ENCODE data around the gene ZDHHC16. TPM values are rescaled to one million over a fixed set of nuclear protein-coding genes. Genes with fewer than 3 reads are reported as not detected.

Gene ZDHHC16
- total RNA-seq, 1 donor: 69.1 TPM

- TF ChIP-seq, protein P1, sequence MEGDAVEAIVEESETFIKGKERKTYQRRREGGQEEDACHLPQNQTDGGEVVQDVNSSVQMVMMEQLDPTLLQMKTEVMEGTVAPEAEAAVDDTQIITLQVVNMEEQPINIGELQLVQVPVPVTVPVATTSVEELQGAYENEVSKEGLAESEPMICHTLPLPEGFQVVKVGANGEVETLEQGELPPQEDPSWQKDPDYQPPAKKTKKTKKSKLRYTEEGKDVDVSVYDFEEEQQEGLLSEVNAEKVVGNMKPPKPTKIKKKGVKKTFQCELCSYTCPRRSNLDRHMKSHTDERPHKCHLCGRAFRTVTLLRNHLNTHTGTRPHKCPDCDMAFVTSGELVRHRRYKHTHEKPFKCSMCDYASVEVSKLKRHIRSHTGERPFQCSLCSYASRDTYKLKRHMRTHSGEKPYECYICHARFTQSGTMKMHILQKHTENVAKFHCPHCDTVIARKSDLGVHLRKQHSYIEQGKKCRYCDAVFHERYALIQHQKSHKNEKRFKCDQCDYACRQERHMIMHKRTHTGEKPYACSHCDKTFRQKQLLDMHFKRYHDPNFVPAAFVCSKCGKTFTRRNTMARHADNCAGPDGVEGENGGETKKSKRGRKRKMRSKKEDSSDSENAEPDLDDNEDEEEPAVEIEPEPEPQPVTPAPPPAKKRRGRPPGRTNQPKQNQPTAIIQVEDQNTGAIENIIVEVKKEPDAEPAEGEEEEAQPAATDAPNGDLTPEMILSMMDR (IDR thresholded peaks at IDR 0.05; ENCODE audit: insufficient read depth, low read depth, low read length): no peak
These were observed 10.8 kb upstream of the ZDHHC16 start for GRCh38 chr10:97435211-97435610.

DNA sequence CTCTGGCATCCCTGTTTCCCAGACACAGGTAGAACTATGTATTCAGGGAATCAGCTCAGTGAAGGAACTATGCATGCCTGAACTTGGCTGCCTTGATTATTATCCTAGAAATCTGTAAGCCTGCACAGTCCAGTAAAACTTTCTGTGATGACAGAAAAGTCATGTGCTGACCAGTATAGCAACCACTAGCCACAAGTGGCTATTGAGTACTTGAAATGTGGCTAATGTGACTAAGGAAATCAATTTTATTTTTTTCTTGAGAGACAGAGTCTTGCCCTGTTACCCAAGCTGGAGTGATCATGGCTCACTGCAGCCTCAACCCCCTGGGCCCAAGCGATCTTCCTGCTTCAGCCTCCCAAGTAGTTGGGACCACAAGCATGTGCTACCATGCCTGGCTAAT is 3.7 kb upstream of the ZDHHC16 start:
- DNase-seq (ENCODE audit: low read depth): no peak
- TF ChIP-seq, protein P1 (IDR thresholded peaks at IDR 0.05; ENCODE audit: insufficient read depth, low read depth, low read length): no peak
- H3K4me3 ChIP-seq (ENCODE audit: low read depth, low read length): no peak overlapping the region

More at GRCh38 chr10:97435211-97435610, 10.8 kb upstream of the ZDHHC16 start:
- H3K4me3 ChIP-seq (ENCODE audit: low read depth, low read length): no peak overlapping the region
- DNase-seq (ENCODE audit: low read depth): no peak

DNA sequence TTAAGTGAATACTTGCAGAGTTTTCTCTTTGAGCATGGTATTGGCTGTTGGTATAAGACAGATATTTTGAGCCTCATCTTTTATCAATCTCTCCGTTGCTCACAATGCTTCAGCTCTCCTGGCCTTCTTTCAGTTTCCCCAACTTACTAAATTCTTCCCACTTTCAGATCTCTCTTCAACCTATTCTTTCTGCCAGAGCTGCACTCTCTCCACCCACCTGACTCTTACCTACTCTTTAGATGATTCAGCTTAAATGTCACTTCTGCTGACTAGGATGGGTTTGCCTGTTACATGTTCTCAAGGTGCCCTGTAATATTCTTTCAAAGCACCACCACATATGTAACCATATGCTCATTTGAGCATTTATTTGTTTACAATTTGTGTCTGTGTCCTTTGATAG is 1.8 kb upstream of the ZDHHC16 start:
- DNase-seq (ENCODE audit: low read depth): no peak

DNA sequence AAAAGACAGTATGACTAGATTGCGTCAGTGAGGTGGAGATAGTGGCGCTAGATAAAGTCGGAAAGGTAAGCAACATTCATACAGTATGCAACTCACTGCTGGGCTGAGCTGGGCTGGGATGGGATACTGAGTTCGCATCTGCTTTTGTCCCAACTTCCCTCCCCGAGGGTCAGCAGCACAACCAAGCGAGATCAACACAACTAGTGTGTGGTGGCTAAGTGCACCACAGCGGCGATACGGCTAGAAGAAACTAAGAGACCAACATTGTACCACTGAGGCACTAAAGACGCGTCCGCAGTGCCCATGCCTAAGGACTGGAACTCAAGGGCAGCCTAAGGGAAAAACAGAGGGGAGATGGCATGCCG is 636 bp upstream of the ZDHHC16 start:
- H3K4me3 ChIP-seq (ENCODE audit: low read depth, low read length): peak overlapping the region; percentile 99
- TF ChIP-seq, protein P1 (IDR thresholded peaks at IDR 0.05; ENCODE audit: insufficient read depth, low read depth, low read length): no peak
- no peak for DNase-seq (ENCODE audit: low read depth)

More for the DNA sequence above, 1.8 kb upstream of the ZDHHC16 start:
- TF ChIP-seq, protein P1 (IDR thresholded peaks at IDR 0.05; ENCODE audit: insufficient read depth, low read depth, low read length): no peak
- H3K4me3 ChIP-seq (ENCODE audit: low read depth, low read length): no peak overlapping the region

- H3K4me3 ChIP-seq (ENCODE audit: low read depth, low read length): no peak overlapping the region
- TF ChIP-seq, protein P1 (IDR thresholded peaks at IDR 0.05; ENCODE audit: insufficient read depth, low read depth, low read length): no peak
- DNase-seq (ENCODE audit: low read depth): no peak
These were observed 4.9 kb downstream of the ZDHHC16 start for GRCh38 chr10:97450828-97451227.

GRCh38 chr10:97451605-97452004 is 5.6 kb downstream of the ZDHHC16 start:
- no peak overlapping the region for H3K4me3 ChIP-seq (ENCODE audit: low read depth, low read length)
- TF ChIP-seq, protein P1 (IDR thresholded peaks at IDR 0.05; ENCODE audit: insufficient read depth, low read depth, low read length): no peak
- DNase-seq (ENCODE audit: low read depth): no peak

DNA sequence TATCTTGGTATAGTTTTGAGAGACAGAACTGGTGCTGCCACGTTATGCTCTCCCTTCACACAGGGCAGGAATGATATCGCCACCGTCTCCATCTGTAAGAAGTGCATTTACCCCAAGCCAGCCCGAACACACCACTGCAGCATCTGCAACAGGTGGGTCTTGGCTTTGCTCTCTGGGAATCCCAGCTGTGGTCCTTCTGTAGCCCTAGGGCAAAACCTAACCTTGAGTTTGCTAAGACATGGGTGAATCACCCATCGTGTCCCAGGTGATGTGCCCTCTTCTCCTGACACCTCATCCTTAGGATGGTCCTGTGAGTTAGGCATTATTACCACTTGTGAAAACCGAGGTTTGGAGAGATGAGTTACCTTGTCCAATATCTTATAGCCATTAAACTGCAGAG is 6.4 kb downstream of the ZDHHC16 start:
- no peak overlapping the region for H3K4me3 ChIP-seq (ENCODE audit: low read depth, low read length)
- DNase-seq (ENCODE audit: low read depth): no peak
- TF ChIP-seq, protein P1 (IDR thresholded peaks at IDR 0.05; ENCODE audit: insufficient read depth, low read depth, low read length): no peak

All from fibroblast of villous mesenchyme (primary cell).